GM12872 (cell line): ENCODE measurements around the gene PREP.

Experiments
- TF ChIP-seq, protein P1 (sequence below): IDR thresholded peaks from 3 replicates; pipeline ENCODE4 v1.5.1; 2011; ENCODE audit warnings: low read depth, mild to moderate bottlenecking, low read length, moderate library complexity; ENCODE audit not compliant: insufficient read depth

The PREP gene

GRCh38 chr6:105402939-105403935 lies at the start of gene PREP:
TSS of gene PREP (minus strand) at chr6:105403082. CDS start at chr6:105402891, 191 bp downstream.
- TF ChIP-seq, protein P1, sequence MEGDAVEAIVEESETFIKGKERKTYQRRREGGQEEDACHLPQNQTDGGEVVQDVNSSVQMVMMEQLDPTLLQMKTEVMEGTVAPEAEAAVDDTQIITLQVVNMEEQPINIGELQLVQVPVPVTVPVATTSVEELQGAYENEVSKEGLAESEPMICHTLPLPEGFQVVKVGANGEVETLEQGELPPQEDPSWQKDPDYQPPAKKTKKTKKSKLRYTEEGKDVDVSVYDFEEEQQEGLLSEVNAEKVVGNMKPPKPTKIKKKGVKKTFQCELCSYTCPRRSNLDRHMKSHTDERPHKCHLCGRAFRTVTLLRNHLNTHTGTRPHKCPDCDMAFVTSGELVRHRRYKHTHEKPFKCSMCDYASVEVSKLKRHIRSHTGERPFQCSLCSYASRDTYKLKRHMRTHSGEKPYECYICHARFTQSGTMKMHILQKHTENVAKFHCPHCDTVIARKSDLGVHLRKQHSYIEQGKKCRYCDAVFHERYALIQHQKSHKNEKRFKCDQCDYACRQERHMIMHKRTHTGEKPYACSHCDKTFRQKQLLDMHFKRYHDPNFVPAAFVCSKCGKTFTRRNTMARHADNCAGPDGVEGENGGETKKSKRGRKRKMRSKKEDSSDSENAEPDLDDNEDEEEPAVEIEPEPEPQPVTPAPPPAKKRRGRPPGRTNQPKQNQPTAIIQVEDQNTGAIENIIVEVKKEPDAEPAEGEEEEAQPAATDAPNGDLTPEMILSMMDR, result peak; percentile 92

GRCh38 chr6:105452376-105452775 lies 49.5 kb upstream of the PREP start:
- TF ChIP-seq, protein P1, result 0 out of 3 replicates have a peak, but pooled peaks have one; percentile 7

DNA sequence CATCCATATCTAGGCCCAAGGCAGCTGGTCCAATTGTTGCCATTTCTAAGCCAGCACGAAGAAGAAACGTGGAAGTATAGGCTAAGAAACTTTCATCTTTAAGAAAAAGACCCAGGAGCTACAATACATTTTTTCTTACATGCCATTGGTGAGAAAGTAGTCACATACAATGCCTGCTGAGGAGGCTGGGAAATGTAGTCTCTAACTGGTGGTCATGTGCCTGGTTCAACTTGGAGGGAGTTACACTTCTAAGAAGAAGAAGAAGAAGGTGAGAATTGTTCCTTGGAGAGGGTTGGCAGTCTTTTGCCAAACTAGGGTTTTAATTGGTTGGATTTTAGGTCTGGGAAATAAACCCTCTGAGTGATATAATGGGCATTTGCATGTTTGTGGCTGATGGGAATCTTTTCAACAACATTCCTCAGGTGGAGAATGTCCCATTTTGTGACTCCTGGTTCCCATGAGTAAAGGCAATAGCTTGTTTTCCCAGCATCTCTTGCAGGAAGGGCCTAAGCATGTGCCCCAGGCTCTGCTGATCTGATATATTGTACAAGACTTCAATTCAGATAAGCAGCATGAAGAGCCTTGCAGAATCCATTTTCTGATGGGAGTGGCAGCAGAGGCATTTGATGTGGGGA lies 47.0 kb upstream of the PREP start:
- TF ChIP-seq, protein P1, result no peak

DNA sequence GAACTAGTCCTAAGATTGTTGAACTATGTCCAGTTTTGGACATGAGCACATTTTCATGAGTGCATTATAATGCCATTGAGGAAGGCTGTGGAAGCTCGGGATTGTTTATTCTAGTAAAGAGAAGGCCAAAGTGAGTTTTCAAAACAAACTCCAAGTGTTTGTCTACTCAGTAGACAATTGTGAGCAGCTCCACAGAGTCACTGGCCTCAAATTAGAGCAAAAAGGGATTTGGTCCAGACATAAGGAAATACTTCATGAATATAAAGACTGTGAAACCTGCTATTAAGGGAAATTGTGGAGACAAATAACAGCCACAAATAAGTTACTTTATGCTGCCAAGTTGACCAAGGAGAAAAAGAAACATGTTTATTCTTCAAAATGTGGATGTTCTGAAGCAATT lies 42.6 kb upstream of the PREP start:
- TF ChIP-seq, protein P1, result no peak

DNA sequence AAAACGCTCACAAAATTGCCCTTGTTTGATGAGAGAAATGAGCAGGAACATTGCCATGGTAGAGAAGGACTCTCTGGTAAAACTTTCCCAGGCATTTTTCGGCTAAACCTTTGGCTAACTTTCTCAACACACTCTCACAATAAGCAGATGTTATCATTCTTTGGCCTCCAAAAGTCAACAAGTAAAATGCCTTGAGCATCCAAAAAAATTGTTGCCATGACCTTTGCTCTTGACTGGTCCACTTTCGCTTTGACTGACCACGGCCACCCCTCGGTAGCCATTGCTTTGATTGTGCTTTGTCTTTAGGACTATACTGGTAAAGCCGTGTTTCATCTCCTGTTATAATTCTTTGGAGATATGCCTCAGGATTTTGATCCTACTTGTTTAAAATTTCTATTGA lies 41.1 kb upstream of the PREP start:
- TF ChIP-seq, protein P1, result no peak

DNA sequence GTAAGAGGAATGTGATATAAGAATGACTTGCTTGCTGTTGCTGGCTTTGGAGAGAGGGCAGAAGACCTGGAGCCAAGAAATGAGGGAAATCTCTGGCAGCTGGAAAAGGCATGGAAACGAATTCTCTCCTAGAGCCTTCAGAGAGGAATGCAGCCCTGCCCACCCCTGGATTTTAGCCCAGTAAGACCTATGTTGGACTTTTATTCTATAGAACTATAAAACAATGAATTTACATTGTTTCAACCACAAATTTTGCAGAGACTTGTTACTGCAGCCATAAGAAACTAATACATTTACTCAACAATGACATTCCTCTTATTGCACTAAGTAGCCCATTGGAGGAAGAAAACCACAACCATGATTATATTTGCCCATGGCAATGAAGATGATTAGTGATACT lies 39.5 kb upstream of the PREP start:
- TF ChIP-seq, protein P1, result no peak

GRCh38 chr6:105437236-105437635 lies 34.4 kb upstream of the PREP start:
- TF ChIP-seq, protein P1, result no peak
